ENCODE results near the gene DAO.
"Not testable (repeated sequence)": the region's sequence is repeated elsewhere in the genome, so short reads cannot be mapped to it uniquely, and the experiment has no call there.

The DAO gene

DNA sequence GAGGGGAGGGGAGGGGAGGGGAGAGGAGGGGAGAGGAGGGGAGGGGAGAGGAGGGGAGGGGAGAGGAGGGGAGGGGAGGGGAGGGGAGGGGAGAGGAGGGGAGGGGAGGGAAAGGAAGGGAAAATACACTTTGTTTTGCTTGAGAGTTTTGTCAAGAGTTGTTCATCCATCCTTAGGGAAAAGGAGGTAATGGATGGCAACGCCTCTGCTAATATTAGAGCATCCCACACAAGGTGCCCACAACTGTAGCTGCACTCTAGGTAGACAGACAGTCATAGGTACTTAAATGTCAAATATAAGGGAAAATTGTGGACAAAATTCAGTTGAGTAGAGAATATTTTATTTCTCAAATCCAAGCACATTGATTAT, 20.0 kb upstream of the DAO start:
- Histone ChIP-seq H2BK5ac (ENCODE audit: low read length) (no peak overlapping the region), H3K27ac (ENCODE audit: low read depth, low read length) (no peak overlapping the region), H4K5ac (ENCODE audit: low read length) (no peak overlapping the region), H3K56ac (ENCODE audit: low read length) (no peak overlapping the region), H2BK15ac (replicated peaks; ENCODE audit: low read depth) (no peak overlapping the region), H3K23ac (ENCODE audit: low read length) (no peak overlapping the region), H3K9ac (ENCODE audit: low read length) (no peak overlapping the region), H3K27me3 (ENCODE audit: insufficient read depth, low read length, poor library complexity) (no peaks in the 10 kb centered on the region), H2AK5ac (ENCODE audit: low read length) (no peak overlapping the region), H3K4me1 (ENCODE audit: control insufficient read depth, low read depth, low read length) (peaks cover 5% of the 10 kb centered on the region), H3K18ac (ENCODE audit: low read length) (no peak overlapping the region), H4K8ac (ENCODE audit: low read depth, low read length) (no peak overlapping the region), H3K79me1 (ENCODE audit: low read length) (peaks cover 11% of the 10 kb centered on the region), H3K4me2 (ENCODE audit: low read length) (no peak overlapping the region), H3K79me2 (ENCODE audit: control insufficient read depth, insufficient read depth, low read length) (peaks cover 10% of the 10 kb centered on the region), H2BK120ac (ENCODE audit: low read depth, low read length) (no peak overlapping the region), H3K4me3 (ENCODE audit: low read length) (no peak overlapping the region), H3K36me3 (ENCODE audit: control insufficient read depth, insufficient read depth, low read length) (no peaks in the 10 kb centered on the region), H3K4ac (ENCODE audit: low read depth, low read length) (no peak overlapping the region)
- no CpG with 5 or more reads among the region's 1 CpG for WGBS (ENCODE audit: extremely low coverage, insufficient coverage, low lambda C conversion rate)
- no peak for DNase-seq

DNA sequence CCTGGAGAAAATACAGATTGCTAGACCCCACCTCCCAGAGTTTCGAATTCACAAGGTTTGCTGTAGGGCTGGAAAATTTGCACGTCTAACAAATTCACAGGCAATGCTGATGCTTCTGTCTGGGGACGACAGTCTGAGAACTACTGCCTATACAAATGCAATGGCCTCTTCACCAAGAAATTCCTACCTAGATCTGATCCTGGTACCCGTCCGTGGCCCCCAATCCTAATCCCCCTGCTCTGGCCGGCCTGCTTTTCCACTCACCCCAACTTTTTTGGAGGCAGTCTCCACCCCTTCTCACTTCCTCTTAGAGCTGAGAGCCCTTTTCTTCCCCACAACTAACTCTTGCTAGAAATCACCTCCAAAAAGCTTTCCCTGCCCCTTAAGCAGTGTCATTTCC, 19.4 kb upstream of the DAO start:
- Histone ChIP-seq H3K23ac (ENCODE audit: low read length) (no peak overlapping the region), H4K8ac (ENCODE audit: low read depth, low read length) (no peak overlapping the region), H3K79me2 (ENCODE audit: control insufficient read depth, insufficient read depth, low read length) (peaks cover 6% of the 10 kb centered on the region), H3K36me3 (ENCODE audit: control insufficient read depth, insufficient read depth, low read length) (no peaks in the 10 kb centered on the region), H2AK5ac (ENCODE audit: low read length) (no peak overlapping the region), H3K4ac (ENCODE audit: low read depth, low read length) (no peak overlapping the region), H3K4me1 (ENCODE audit: control insufficient read depth, low read depth, low read length) (peaks cover 5% of the 10 kb centered on the region), H3K56ac (ENCODE audit: low read length) (no peak overlapping the region), H3K79me1 (ENCODE audit: low read length) (peaks cover 9% of the 10 kb centered on the region), H2BK15ac (replicated peaks; ENCODE audit: low read depth) (no peak overlapping the region), H3K27ac (ENCODE audit: low read depth, low read length) (no peak overlapping the region), H3K4me3 (ENCODE audit: low read length) (no peak overlapping the region), H3K27me3 (ENCODE audit: insufficient read depth, low read length, poor library complexity) (no peaks in the 10 kb centered on the region), H3K18ac (ENCODE audit: low read length) (no peak overlapping the region), H2BK5ac (ENCODE audit: low read length) (no peak overlapping the region), H3K9ac (ENCODE audit: low read length) (no peak overlapping the region), H4K5ac (ENCODE audit: low read length) (no peak overlapping the region), H3K4me2 (ENCODE audit: low read length) (no peak overlapping the region), H2BK120ac (ENCODE audit: low read depth, low read length) (no peak overlapping the region)
- DNase-seq, result no peak
- no CpG with 5 or more reads among the region's 6 CpGs for whole genome bisulfite sequencing (ENCODE audit: extremely low coverage, insufficient coverage, low lambda C conversion rate)

DNA sequence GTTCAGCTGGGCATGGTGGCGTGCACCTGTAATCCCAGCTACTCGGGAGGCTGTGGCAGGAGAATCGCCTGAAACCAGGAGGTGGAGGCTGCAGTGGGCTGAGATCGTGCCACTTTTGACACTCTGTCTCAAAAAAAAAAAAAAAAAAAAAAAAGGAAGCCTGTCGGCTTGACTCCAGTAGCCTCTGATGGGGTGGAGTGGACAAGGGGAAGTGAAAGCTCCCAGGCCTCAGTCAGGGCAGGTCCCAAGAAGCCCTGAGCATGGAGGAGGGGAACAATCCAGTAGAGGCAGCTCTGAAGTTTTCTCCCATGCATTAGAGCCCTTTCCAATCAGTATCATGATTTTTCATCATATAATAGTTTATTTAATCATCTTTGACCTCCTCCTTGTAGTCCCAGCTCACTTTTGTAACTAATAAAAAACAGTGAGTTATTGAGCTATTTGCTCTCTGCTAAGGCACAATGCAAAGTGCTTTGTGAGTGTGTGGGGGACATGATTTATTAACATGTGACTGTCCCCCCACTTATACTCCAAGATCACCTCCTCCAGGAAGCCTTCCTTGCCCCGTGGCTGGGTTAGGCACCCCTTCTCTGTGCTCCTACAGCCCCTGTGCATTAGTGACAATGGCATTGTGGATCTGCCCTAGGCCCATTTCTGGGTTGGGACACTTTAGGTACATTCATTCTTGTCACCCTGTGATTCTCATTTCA, 17.9 kb upstream of the DAO start:
- H2BK120ac ChIP-seq (ENCODE audit: low read depth, low read length), result no peak overlapping the region
- no peak overlapping the region for H3K27ac ChIP-seq (ENCODE audit: low read depth, low read length)
- H3K9ac ChIP-seq (ENCODE audit: low read length), result no peak overlapping the region
- no peak overlapping the region for H3K4me3 ChIP-seq (ENCODE audit: low read length)
- no peak overlapping the region for H4K8ac ChIP-seq (ENCODE audit: low read depth, low read length)
- peaks cover under 1% of the 10 kb centered on the region for H3K79me2 ChIP-seq (ENCODE audit: control insufficient read depth, insufficient read depth, low read length)
- no peak overlapping the region for H3K56ac ChIP-seq (ENCODE audit: low read length)
- H3K27me3 ChIP-seq (ENCODE audit: insufficient read depth, low read length, poor library complexity), result no peaks in the 10 kb centered on the region
- no peak overlapping the region for H2BK5ac ChIP-seq (ENCODE audit: low read length)
- H2BK15ac ChIP-seq (replicated peaks; ENCODE audit: low read depth), result no peak overlapping the region
- DNase-seq, result no peak
- H3K23ac ChIP-seq (ENCODE audit: low read length), result no peak overlapping the region
- H3K18ac ChIP-seq (ENCODE audit: low read length), result no peak overlapping the region
- no peak overlapping the region for H2AK5ac ChIP-seq (ENCODE audit: low read length)
- no peak overlapping the region for H3K4ac ChIP-seq (ENCODE audit: low read depth, low read length)
- H3K79me1 ChIP-seq (ENCODE audit: low read length), result no peaks in the 10 kb centered on the region
- no peak overlapping the region for H4K5ac ChIP-seq (ENCODE audit: low read length)
- no peaks in the 10 kb centered on the region for H3K36me3 ChIP-seq (ENCODE audit: control insufficient read depth, insufficient read depth, low read length)
- no peak overlapping the region for H3K4me2 ChIP-seq (ENCODE audit: low read length)
- WGBS (ENCODE audit: extremely low coverage, insufficient coverage, low lambda C conversion rate), result no CpG with 5 or more reads among the region's 6 CpGs
- peaks cover 2% of the 10 kb centered on the region for H3K4me1 ChIP-seq (ENCODE audit: control insufficient read depth, low read depth, low read length)

DNA sequence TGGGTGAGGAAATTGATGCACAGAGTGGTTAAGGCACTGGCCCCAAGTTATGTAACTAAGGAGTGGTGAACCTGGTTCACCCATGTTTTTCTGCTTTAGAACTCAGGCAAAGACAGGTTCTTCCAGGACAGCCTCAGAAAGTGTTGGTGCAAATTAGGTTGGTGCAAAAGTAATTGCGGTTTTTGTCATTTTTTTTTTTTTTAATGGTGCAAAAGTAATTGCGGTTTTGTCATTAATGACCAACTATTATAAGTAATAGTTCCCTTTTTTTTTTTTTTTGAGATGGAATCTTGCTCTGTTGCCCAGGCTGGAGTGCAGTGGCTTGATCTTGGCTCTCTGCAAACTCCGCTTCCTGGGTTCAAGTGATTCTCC, 17.3 kb upstream of the DAO start:
- no peak overlapping the region for H4K8ac ChIP-seq (ENCODE audit: low read depth, low read length)
- H2AK5ac ChIP-seq (ENCODE audit: low read length), result no peak overlapping the region
- H3K9ac ChIP-seq (ENCODE audit: low read length), result no peak overlapping the region
- no peak for DNase-seq
- no peak overlapping the region for H2BK120ac ChIP-seq (ENCODE audit: low read depth, low read length)
- H3K79me2 ChIP-seq (ENCODE audit: control insufficient read depth, insufficient read depth, low read length), result no peaks in the 10 kb centered on the region
- no peak overlapping the region for H3K4ac ChIP-seq (ENCODE audit: low read depth, low read length)
- H2BK15ac ChIP-seq (replicated peaks; ENCODE audit: low read depth), result no peak overlapping the region
- H4K5ac ChIP-seq (ENCODE audit: low read length), result no peak overlapping the region
- H2BK5ac ChIP-seq (ENCODE audit: low read length), result no peak overlapping the region
- H3K27me3 ChIP-seq (ENCODE audit: insufficient read depth, low read length, poor library complexity), result no peaks in the 10 kb centered on the region
- no peaks in the 10 kb centered on the region for H3K36me3 ChIP-seq (ENCODE audit: control insufficient read depth, insufficient read depth, low read length)
- no peak overlapping the region for H3K4me2 ChIP-seq (ENCODE audit: low read length)
- no peak overlapping the region for H3K27ac ChIP-seq (ENCODE audit: low read depth, low read length)
- no peak overlapping the region for H3K56ac ChIP-seq (ENCODE audit: low read length)
- peaks cover 2% of the 10 kb centered on the region for H3K4me1 ChIP-seq (ENCODE audit: control insufficient read depth, low read depth, low read length)
- H3K23ac ChIP-seq (ENCODE audit: low read length), result no peak overlapping the region
- H3K18ac ChIP-seq (ENCODE audit: low read length), result no peak overlapping the region
- no CpG with 5 or more reads among the region's 3 CpGs for WGBS (ENCODE audit: extremely low coverage, insufficient coverage, low lambda C conversion rate)
- H3K79me1 ChIP-seq (ENCODE audit: low read length), result no peaks in the 10 kb centered on the region
- H3K4me3 ChIP-seq (ENCODE audit: low read length), result no peak overlapping the region

GRCh38 chr12:108865169-108865568, 14.7 kb upstream of the DAO start:
- DNase-seq, result no peak
- WGBS (ENCODE audit: extremely low coverage, insufficient coverage, low lambda C conversion rate), result no CpG with 5 or more reads among the region's 4 CpGs
- H3K79me1 ChIP-seq (ENCODE audit: low read length), result no peaks in the 10 kb centered on the region
- H3K36me3 ChIP-seq (ENCODE audit: control insufficient read depth, insufficient read depth, low read length), result no peaks in the 10 kb centered on the region
- no peaks in the 10 kb centered on the region for H3K79me2 ChIP-seq (ENCODE audit: control insufficient read depth, insufficient read depth, low read length)
- no peak overlapping the region for H3K4ac ChIP-seq (ENCODE audit: low read depth, low read length)
- no peak overlapping the region for H3K4me3 ChIP-seq (ENCODE audit: low read length)
- H3K4me1 ChIP-seq (ENCODE audit: control insufficient read depth, low read depth, low read length), result no peaks in the 10 kb centered on the region
- H4K5ac ChIP-seq (ENCODE audit: low read length), result no peak overlapping the region
- no peak overlapping the region for H3K27ac ChIP-seq (ENCODE audit: low read depth, low read length)
- no peak overlapping the region for H2BK120ac ChIP-seq (ENCODE audit: low read depth, low read length)
- no peak overlapping the region for H2BK15ac ChIP-seq (replicated peaks; ENCODE audit: low read depth)
- no peak overlapping the region for H2BK5ac ChIP-seq (ENCODE audit: low read length)
- H4K8ac ChIP-seq (ENCODE audit: low read depth, low read length), result no peak overlapping the region
- H3K27me3 ChIP-seq (ENCODE audit: insufficient read depth, low read length, poor library complexity), result no peaks in the 10 kb centered on the region
- no peak overlapping the region for H2AK5ac ChIP-seq (ENCODE audit: low read length)
- H3K4me2 ChIP-seq (ENCODE audit: low read length), result no peak overlapping the region
- no peak overlapping the region for H3K23ac ChIP-seq (ENCODE audit: low read length)
- H3K56ac ChIP-seq (ENCODE audit: low read length), result no peak overlapping the region
- H3K18ac ChIP-seq (ENCODE audit: low read length), result no peak overlapping the region
- H3K9ac ChIP-seq (ENCODE audit: low read length), result no peak overlapping the region

- H3K23ac ChIP-seq (ENCODE audit: low read length); H3K4ac ChIP-seq (ENCODE audit: low read depth, low read length); H4K5ac ChIP-seq (ENCODE audit: low read length); H2BK5ac ChIP-seq (ENCODE audit: low read length); H2AK5ac ChIP-seq (ENCODE audit: low read length); H3K36me3 ChIP-seq (ENCODE audit: control insufficient read depth, insufficient read depth, low read length); H3K79me1 ChIP-seq (ENCODE audit: low read length); H3K4me1 ChIP-seq (ENCODE audit: control insufficient read depth, low read depth, low read length); H3K9ac ChIP-seq (ENCODE audit: low read length); H3K4me3 ChIP-seq (ENCODE audit: low read length); H3K79me2 ChIP-seq (ENCODE audit: control insufficient read depth, insufficient read depth, low read length); DNase-seq; H2BK15ac ChIP-seq (replicated peaks; ENCODE audit: low read depth); H3K18ac ChIP-seq (ENCODE audit: low read length); H3K27ac ChIP-seq (ENCODE audit: low read depth, low read length); H4K8ac ChIP-seq (ENCODE audit: low read depth, low read length); H3K27me3 ChIP-seq (ENCODE audit: insufficient read depth, low read length, poor library complexity); H3K56ac ChIP-seq (ENCODE audit: low read length); H2BK120ac ChIP-seq (ENCODE audit: low read depth, low read length); H3K4me2 ChIP-seq (ENCODE audit: low read length): not testable (repeated sequence)
- WGBS (ENCODE audit: extremely low coverage, insufficient coverage, low lambda C conversion rate), result no CpG with 5 or more reads among the region's 10 CpGs
Observed at GRCh38 chr12:108866083-108866482, 13.8 kb upstream of the DAO start.
